ENCODE measurements around the gene CDK6.

- no peak for TF ChIP-seq HDGF (IDR thresholded peaks at IDR 0.05; ENCODE audit: borderline replicate concordance)
- TF ChIP-seq FOXA1 (IDR thresholded peaks at IDR 0.05), result no peak
- TF ChIP-seq SUZ12 (IDR thresholded peaks at IDR 0.05), result no peak
- no peak for TF ChIP-seq ARNT (IDR thresholded peaks at IDR 0.05)
- TF ChIP-seq BHLHE40 (IDR thresholded peaks at IDR 0.05; ENCODE audit: borderline replicate concordance), result no peak
- no peak for TF ChIP-seq FOXM1 (IDR thresholded peaks at IDR 0.05; ENCODE audit: borderline replicate concordance)
Observed at GRCh38 chr7:92837000-92837749, 802 bp upstream of the CDK6 start.
